Thoracic aorta (tissue), 2 donors: Measurements from ENCODE around the gene RIMS3. TPM values are rescaled to one million over a fixed set of nuclear protein-coding genes. Genes with fewer than 3 reads are reported as not detected.
A peak's percentile ranks its signal among the peaks of the same experiment; 100 is the strongest.
"Not testable (repeated sequence)": the region's sequence is repeated elsewhere in the genome, so short reads cannot be mapped to it uniquely, and the experiment has no call there.

Experiments used
- ATAC-seq: fragments of 150-250 bp; one replicate; pipeline ENCODE4 v1.8.0; 2017; ENCODE audit warnings: low read depth; ENCODE audit not compliant: insufficient number of reproducible peaks, low FRiP score
- DNase-seq: peaks from one replicate; pipeline ENCODE4 v3.0.0-alpha.2; 2020; ENCODE audit warnings: low spot score
- H3K27ac ChIP-seq, 2 donors: fragments of 200-600 bp; sonication (generic); 1 replicate in 1 of 2; 2 replicates in 1 of 2; pipeline ENCODE4 v1.5.1; 2016; ENCODE audit warnings: mild to moderate bottlenecking in 2 of 2, moderate library complexity in 2 of 2
- H3K27me3 ChIP-seq: fragments of 200-600 bp; sonication (generic); replicated peaks from 2 replicates; pipeline ENCODE4 v1.6.0; 2016; ENCODE audit warnings: mild to moderate bottlenecking; ENCODE audit not compliant: insufficient read depth
- H3K36me3 ChIP-seq: fragments of 200-600 bp; sonication (generic); one replicate; pipeline ENCODE4 v1.5.1; 2016
- H3K4me1 ChIP-seq, 2 donors: fragments of 200-600 bp; sonication (generic); 1 replicate in 1 of 2; 2 replicates in 1 of 2; pipeline versions ENCODE4 v1.5.1 to v1.6.0; 2016; ENCODE audit warnings: low read depth in 2 of 2, mild to moderate bottlenecking in 1 of 2; ENCODE audit not compliant: control insufficient read depth in 1 of 2
- H3K4me3 ChIP-seq: fragments of 200-600 bp; sonication (generic); 2 replicates; pipeline ENCODE4 v1.5.1; 2016; ENCODE audit warnings: mild to moderate bottlenecking
- H3K9me3 ChIP-seq: fragments of 200-600 bp; sonication (generic); 2 replicates; pipeline ENCODE4 v1.5.1; 2016
- total RNA-seq, 2 donors: library from RNA; depleted of rRNA; stranded (reverse); fragments of >200 nt; gene quantifications; one replicate each; pipeline versions ENCODE4 v1.1.0 to v1.2.3, GENCODE V29; 2016
- TF ChIP-seq, protein P1 (sequence below): fragments of 200-600 bp; sonication (generic); IDR thresholded peaks from one replicate; pipeline ENCODE4 v1.5.1; 2019; ENCODE audit warnings: antibody characterized with exemption

The RIMS3 gene
- total RNA-seq, 2 donors from 2014 or later, result 18.1 to 33.7 TPM

GRCh38 chr1:40704817-40705733, 39.6 kb upstream of the RIMS3 start:
- Histone ChIP-seq H3K27ac (no peak overlapping the region), H3K36me3 (no peaks in the 10 kb centered on the region), H3K27me3 (no peaks in the 10 kb centered on the region), H3K4me3 (no peak overlapping the region), H3K4me1 (peaks cover 15 to 26% of the 10 kb centered on the region in 2 donors), H3K9me3 (no peaks in the 10 kb centered on the region)
- DNase-seq, result no peak
- TF ChIP-seq, protein P1, sequence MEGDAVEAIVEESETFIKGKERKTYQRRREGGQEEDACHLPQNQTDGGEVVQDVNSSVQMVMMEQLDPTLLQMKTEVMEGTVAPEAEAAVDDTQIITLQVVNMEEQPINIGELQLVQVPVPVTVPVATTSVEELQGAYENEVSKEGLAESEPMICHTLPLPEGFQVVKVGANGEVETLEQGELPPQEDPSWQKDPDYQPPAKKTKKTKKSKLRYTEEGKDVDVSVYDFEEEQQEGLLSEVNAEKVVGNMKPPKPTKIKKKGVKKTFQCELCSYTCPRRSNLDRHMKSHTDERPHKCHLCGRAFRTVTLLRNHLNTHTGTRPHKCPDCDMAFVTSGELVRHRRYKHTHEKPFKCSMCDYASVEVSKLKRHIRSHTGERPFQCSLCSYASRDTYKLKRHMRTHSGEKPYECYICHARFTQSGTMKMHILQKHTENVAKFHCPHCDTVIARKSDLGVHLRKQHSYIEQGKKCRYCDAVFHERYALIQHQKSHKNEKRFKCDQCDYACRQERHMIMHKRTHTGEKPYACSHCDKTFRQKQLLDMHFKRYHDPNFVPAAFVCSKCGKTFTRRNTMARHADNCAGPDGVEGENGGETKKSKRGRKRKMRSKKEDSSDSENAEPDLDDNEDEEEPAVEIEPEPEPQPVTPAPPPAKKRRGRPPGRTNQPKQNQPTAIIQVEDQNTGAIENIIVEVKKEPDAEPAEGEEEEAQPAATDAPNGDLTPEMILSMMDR, result no peak
- ATAC-seq, result no peak

DNA sequence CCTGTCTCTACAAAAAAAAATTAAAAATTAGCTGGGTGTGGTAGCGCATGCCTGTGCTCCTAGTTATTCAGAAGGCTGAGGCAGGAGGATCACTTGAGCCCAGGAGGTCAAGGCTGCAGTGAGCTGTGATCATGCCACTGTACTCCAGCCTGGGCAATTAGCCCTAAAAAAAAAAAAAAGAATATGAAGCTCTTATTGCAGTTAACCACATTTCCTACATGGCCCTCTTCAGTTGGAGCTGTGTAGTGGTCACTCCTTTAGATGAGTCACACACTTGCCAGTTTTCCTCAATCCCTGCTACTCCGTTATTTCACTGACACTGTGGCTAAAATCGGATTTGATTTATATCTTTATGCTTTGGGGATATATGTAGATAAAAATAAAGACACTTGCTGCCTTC, 37.8 kb upstream of the RIMS3 start:
- no peak overlapping the region for H3K27ac ChIP-seq
- ATAC-seq, result no peak
- TF ChIP-seq, protein P1, result no peak

DNA sequence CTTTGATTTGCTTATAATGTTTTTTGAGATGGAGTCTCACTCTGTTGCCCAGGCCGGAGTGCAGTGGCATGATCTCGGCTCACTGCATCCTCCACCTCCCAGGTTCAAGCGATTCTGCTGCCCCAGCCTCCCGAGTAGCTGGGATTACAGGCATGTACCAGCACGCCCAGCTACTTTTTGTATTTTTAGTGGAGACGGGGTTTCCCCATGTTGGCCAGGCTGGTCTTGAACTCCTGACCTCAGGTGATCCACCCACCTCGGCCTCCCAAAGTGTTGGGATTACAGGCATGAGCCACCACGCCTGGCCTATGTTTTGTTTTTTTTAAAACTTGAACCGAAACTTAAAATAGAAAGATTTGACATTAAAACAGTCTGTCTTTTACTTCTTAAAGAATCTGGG, 37.3 kb upstream of the RIMS3 start:
- not testable (repeated sequence) for H3K27ac ChIP-seq, H3K36me3 ChIP-seq, ATAC-seq, H3K27me3 ChIP-seq, DNase-seq, H3K9me3 ChIP-seq, H3K4me3 ChIP-seq
- H3K4me1 ChIP-seq, result peaks cover 8 to 33% of the 10 kb centered on the region in 2 donors

More for the DNA sequence above, 37.8 kb upstream of the RIMS3 start:
- Histone ChIP-seq H3K4me1 (peaks cover 9 to 37% of the 10 kb centered on the region in 2 donors), H3K27me3 (no peaks in the 10 kb centered on the region), H3K36me3 (no peaks in the 10 kb centered on the region), H3K4me3 (no peak overlapping the region), H3K9me3 (no peaks in the 10 kb centered on the region)
- DNase-seq, result no peak

- Histone ChIP-seq H3K27ac (no peak overlapping the region), H3K27me3 (no peaks in the 10 kb centered on the region), H3K9me3 (no peaks in the 10 kb centered on the region), H3K36me3 (no peaks in the 10 kb centered on the region), H3K4me1 (peaks cover 8 to 33% of the 10 kb centered on the region in 2 donors), H3K4me3 (no peak overlapping the region)
- no peak for DNase-seq
- ATAC-seq, result no peak
- TF ChIP-seq, protein P1, result no peak
Observed at GRCh38 chr1:40701684-40702083, 36.2 kb upstream of the RIMS3 start.

GRCh38 chr1:40699787-40700186, 34.3 kb upstream of the RIMS3 start:
- DNase-seq, result no peak
- TF ChIP-seq, protein P1, result no peak
- H3K27me3 ChIP-seq, result no peaks in the 10 kb centered on the region
- H3K36me3 ChIP-seq, result no peaks in the 10 kb centered on the region
- H3K4me3 ChIP-seq, result no peak overlapping the region
- H3K9me3 ChIP-seq, result no peaks in the 10 kb centered on the region
- ATAC-seq, result no peak
- peak overlapping the region; percentile 58 to 60 for H3K27ac ChIP-seq
- peaks cover 8 to 33% of the 10 kb centered on the region in 2 donors for H3K4me1 ChIP-seq
